Activated CD4-positive, alpha-beta T cell treated with anti-CD3 and anti-CD28 coated beads for 1 hour (primary cell): Measurements from ENCODE around the gene AXL.

Experiments
- DNase-seq: peaks from one replicate; pipeline ENCODE4 v3.0.0-alpha.2; 2020

AXL gene

DNA sequence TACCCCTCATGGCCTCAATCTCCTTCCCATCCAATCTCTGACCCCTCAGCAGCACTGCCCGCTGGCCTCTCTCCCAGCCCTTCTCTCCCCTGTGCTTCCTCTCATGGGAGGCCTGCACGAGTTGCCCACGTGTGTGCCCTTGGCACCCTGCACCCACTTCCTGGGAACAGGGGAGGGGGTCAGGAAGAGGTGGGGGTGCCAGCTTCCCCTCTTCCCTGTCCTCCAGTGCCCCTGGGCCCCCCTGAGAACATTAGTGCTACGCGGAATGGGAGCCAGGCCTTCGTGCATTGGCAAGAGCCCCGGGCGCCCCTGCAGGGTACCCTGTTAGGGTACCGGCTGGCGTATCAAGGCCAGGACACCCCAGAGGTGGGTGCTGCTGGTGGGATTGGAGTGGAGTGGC, 19.2 kb downstream of the AXL start:
- DNase-seq = no peak

DNA sequence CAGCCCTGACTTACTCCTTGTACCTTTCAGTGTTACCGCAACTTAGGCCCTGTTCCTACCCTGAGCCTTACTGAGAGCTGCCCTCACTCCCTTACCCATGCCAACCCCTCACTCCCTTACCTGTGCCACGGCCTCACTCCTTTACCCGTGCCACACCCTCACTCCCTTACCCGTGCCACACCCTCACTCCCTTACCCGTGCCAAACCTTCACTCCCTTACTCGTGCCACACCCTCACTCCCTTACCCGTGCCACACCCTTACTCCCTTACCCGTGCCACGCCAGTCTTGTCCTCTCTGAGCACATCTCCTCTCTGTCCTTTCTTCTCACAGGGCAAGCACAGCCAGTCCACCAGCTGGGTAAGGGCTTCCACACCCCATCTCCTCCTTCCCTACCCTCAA, 20.3 kb downstream of the AXL start:
- DNase-seq = no peak

DNA sequence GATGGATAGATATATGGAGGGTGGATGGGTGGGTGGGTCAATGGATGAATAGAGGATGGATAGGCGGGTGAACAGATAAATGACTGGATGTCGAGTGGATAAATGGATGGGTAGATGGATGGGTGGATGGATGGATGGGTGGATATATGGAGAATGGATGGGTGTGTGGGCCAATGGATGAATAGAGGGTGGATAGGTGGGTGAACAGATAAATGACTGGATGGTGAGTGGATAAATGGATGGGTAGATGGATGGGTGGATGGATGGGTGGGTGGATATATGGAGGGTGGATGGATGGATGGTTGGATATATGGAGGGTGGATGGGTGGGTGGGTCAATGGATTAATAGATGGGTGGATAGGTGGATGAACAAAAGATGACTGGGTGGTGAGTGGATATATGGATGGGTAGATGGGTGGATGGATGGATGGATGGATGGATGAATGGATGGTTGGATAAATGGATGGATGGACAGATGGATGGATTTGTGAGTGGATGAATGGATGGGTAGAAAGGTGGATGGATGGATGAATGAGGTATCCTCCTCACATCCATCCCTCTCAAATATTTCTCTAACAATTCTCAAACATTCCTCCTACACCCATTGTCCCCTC, 21.0 kb downstream of the AXL start:
- DNase-seq = no peak

DNA sequence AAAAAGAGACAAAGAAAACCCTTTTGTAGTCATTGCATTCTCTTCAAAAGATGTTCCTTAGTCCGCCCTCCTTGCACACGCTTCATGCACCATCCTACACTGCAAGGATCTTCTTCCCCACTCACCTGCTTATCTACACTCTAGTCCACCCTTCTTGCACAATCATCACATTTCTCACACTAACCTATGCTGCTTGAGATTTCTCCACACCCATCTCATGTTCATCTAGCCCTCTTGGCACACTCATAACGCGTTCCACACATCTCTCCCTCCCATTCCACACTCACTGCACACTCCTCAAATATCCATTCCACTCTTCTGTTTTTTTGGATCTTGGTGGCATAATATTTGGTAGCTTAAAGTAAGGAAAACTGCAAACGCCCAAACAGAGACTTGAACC, 22.8 kb downstream of the AXL start:
- DNase-seq = no peak

DNA sequence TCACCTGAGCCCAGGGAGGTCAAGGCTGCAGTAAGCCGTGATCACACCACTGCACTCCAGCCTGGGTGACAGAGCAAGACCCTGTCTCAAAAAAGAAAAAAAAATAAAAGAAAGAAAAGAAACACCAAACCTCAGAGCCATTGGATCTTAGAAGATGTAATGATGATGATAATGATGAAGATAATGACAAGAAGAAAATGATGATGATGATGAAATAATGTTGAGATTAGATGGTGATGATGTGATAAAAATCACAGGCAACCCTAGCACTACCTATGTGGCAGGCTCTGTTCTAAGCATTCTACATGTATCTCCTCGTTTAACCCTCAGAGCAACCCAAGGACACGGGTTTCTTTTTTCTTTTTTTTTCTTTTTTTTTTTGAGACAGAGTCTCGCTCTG, 25.1 kb downstream of the AXL start:
- no peak for DNase-seq

DNA sequence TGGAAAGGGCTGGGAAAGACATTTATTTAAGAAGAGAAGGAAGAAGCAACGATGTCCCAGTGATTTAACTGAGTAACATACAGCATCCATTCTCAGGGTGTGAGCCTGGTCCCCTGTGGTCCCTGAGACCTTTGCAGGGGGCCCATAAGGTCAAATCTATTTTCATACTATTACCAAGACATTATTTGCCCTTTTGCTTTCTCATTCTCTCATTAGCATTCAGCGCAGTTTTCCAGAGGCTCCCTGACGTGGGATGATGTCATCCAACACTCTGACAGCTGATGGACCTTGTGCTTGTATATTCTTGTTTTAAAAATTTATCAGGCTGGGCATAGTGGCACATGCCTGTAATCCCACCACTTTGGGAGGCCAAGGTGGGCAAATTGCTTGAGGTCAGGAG, 26.8 kb downstream of the AXL start:
- no peak for DNase-seq

DNA sequence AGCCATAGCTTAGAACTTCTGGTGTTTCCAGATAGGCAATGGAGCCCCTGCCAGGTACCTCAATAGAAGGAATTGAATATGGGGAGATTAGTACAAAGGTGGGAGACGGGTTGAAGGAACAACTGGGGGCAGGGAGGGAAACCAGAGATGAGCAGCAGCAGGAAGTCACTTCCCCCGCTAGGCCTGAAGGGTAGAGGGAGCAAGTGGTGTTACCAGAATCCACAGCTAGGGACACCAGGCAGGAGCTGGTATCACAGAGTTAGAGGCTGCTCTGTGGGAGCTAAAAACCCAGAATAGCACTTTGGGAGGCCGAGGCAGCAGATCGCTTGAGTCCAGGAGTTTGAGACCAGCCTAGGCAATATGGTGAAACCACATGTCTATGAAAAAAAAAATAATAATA, 29.9 kb downstream of the AXL start:
- no peak for DNase-seq

DNA sequence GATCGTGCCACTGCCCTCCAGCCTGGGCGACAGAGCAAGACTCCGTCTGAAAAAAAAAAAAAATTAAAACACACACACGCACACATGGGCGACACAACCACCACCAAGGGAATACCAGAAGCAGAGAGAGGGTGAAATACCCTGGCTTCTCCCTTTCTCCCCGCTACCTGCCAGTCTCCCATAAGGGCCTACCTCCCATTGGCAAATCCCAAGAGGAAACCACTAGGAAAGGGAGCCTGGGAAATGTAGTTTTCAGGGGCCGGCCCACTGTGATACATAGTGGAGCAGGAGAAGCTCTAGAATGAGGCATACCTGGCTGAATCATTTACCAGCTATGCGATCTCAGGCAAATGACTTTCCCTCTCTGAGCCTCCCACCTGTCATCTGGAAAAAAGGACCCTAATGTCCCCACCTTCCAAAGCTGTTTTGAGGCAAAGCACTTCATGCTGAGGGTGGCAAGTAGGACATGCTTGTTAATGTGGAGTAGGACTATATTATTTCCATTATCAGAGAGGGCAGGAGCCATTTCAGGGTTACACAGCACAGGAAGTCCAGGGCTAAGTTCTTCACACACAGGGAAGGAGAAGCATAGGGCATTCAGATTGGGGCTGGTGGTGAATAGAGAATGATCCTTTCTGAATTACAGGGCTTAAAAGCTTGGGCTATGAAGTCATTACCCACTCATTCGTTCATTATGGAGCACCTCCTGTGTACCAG, 30.8 kb downstream of the AXL start:
- no peak for DNase-seq

DNA sequence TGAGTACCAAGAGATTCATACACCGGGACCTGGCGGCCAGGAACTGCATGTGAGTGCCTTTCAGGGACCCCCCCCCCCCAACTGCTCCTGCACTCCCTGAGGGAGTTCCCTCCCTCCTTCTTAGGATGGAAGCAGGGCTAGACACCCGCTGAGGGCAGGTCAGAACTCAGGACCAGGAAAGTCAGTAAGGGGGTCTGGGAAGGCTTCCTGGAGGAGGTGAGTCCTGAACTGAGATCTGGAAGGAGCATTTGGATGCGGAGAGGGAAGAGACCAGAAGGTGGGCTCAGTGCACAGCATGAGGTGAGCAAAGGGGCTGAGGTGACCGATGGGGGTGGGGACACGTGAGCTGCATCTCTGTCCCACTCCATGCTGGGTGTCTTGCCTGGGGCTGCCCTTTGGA, 34.6 kb downstream of the AXL start:
- no peak for DNase-seq

DNA sequence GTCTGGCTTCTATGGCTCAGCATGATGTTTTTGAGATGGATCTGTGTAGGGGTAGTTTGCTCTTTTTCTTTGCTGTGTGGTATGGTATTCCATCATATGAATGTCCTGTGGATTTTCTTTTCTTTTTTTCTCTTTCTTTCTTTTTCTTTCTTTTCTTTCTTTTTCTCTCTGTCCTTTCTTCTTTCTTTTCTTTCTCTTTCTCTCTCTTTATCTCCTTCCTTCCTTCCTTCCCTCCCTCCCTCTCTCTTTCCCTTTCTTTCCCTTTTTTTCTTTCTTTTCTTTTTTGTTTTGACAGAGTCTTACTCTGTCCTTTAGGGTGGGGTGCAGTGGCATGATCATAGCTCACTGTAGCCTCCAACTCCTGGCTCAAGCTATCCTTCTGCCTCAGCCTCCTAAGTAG, 36.1 kb downstream of the AXL start:
- DNase-seq = no peak

DNA sequence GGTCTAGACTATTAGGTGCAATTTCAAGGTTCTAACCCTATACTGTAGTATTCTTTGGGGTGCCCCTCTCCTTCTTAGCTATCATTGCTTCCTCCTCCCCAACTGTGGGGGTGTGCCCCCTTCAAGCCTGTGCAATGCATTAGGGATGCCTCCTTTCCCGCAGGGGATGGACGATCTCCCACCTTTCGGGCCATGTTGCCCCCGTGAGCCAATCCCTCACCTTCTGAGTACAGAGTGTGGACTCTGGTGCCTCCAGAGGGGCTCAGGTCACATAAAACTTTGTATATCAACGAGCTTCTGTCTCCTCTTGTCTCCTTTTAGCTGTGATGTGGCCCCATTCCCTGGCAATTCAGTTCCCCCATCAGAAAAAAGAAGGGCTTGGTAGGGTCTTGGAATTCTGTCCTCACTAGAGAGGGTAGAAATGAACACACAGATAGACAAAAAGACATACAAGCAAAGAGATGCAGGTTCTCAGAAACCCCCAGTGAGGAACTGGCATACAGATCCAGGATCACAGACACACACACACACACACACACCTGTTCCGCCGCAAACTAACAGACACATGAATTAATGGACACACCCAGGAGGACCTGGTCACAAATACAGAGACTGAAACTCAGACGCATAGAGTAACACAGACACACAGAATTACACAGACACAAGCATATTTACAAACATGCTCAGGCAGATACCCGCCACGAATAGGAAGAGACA, 42.6 kb downstream of the AXL start:
- DNase-seq = no peak

DNA sequence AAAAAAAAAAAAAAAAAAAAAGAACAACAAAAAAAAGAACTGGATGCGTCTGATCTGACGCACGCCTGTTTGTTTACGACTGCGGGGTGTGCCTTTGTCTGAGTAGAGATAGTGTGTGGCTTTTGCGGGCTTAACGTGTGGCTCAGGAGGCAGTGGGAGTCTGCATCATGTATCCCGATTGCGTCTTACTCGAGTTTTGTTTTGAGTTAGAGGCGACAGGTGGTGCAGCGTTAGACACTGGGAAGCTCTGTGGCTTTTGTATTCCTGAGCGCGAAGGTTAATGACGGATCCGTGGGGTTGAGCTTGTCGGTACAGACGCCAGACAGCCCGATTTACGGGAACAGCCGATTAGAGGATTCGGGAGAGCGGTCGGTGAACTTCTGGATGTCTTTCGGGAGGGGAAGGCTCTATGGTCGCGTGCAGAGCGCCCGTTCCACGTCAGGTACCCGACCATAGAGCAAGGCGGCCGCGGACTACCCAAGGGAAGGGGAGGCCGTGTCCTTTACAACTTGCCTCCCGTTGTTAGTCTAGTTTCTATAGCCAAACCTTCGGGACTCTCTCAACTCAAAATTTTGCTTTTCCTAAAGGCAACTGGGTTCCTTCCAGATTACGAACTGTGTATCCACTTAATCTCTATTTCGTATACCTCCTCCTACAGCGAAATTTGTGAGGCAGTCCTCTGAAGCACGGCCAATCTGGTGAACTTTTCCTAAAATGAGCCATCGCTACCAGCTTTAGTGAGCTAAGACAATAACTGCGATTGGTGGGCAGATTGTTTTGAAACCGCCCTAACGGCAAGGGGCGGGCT, 44.2 kb downstream of the AXL start:
- peak; percentile 66 for DNase-seq

DNA sequence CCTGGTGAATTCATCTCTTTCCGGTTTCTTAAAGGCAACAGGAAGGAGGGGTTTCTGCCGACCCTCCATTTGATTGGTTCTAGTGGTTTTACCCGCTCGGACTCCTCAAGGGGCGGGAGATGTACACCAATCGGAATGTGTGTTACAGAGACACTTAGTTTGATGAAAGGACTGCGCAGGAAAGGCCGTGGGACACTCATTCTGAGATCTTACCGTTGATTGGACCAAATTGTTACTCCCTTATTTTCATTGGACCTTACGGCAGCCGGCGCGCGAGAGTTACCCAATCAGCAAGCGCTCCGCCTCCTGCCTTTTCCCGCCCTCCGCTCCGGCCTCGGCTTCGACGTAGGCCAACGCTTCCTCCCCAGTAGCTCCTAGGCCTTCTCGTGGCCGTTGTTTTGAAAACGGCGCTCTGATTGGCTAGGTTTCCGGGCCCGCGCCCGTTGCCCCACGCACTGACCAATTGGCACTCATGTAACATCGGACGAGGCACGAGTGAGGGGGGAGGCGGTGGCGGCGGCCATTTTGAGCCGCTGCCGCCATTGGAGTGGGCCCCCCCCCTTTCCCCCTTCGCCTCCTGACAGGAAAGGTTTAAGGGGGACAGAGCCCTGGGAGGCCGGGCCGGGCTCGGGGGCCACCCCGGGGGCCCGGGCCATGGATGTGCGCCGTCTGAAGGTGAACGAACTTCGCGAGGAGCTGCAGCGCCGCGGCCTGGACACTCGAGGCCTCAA, 45.0 kb downstream of the AXL start, which contains the start of gene HNRNPUL1:
TSS of gene HNRNPUL1 (plus strand) at position 523 of the 731 bp plus-strand sequence. CDS start at position 655, 132 bp downstream.
- peak; percentile 99 for DNase-seq

DNA sequence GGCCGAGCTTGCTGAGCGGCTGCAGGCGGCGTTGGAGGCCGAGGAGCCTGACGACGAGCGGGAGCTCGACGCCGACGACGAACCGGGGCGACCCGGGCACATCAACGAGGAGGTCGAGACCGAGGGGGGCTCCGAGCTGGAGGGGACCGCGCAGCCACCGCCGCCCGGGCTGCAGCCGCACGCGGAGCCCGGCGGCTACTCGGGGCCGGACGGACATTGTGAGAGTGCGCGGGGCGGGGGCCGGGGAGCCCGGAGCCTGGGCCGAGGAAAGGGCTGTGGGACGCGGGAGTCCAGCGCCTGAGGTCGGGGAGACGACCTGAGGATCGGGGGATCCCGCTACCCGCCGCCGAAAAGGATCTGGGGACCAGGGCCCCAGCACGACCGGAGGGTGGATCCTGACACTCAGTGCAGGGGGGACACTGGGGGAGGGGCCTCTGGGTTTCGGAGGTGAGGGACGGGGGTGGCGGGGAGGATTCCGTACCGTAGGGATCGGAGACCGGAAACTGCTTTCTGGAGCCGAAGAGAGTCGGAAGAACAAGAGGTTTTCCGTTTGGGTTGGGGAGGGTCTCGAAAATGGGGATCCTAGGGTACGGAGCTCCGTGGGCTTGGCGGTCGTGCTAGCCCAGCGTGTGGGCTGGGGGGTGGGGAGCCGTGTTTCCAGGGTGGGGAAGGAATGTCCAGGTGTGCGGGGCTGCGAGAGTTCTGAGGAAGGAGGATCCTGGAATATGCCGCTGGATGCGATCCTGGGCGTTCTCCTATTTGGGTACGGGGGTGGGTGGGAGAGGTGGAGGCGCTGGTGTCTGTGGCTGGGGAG, 45.8 kb downstream of the AXL start:
- DNase-seq = peak; percentile 30

DNA sequence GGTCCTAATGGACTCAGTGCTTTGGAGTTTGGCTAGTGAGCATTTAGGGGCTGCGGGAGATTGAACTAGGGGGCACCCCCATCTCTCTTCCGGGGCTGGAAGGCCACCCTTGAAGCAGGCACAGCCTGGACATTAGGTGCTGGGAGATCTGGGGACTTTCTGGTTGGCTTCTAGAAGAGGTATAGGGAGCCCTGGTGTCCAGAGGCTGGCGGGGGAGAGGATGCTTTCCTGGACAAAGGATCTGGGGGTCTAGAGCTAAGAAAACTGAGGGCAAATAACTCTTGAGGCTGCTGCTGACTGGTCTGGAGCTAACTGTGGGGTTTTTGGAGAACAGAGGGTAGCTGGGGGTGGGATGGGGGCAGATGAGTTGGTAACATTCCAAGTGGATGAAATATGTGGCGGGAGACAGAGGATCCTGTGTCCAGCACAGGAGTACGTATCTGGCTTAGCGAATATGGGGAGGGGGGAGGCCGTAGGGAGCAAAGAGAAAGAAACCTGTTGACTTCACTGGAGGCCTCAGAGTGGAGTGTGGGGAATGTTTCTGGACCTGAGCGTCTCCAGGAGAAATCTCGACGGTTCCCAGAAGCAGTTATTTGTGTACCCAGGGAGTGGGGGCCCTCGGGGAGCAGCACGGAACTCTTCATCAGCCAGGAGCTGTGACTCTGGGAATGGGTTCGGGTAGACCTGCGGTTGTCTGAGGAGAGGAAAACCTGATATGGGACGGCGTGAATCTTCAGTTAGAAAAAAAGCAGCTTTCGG, 46.6 kb downstream of the AXL start:
- DNase-seq = no peak

DNA sequence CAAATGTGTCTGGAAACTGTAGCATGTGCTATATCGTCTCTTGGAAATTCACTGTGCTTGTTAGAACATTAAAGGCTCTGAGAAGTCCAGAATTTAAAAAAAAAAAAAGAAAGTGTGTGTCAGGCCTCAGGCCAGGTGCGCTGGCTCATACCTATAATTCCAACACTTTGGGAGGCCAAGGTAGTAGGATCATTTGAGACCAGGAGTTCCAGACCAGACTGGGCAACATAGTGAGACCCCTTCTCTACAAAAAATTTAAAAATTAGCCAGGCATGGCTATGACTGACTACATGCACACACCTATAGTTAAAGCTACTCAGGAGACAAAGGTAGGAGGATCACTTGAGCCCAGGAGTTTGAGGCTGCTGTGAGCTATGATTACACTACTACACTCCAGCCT, 50.0 kb downstream of the AXL start:
- DNase-seq = no peak

DNA sequence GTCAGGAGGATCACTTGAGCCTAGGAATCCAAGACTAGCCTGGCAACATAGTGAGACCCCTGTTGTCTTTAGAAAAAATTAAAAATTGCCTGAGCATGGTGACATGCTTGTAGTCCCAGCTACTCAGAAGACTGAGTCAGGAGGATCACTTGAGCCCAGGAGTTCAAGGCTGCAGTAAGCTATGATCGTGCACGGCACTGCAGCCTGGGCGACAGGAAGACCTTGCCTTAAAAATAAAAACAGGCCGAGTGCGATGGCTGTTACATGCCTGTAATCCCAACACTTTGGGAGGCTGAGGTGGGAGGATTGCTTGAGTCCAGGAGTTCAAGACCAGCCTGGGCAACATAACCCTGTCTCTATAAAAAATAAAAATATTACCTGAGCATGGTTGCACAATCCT, 50.5 kb downstream of the AXL start:
- DNase-seq = no peak

DNA sequence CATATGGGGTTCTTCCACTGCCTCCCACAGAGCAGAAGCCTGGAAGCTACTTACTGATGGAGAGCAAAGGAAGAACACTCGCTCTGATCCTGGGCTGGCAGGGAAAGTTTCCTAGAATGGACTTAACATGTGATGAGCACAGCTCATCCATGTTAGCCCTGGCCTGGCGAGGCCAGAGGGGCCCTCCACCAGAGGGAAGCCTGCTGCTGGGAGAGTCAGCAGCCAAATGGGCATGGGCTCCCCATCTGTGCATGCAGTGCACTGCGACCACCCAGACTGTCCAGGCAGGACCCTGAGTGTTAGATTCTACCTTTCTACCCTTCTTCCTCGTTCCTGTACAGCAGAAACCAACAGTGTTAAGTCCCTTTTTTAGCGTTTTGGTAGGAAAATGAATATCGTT, 54.1 kb downstream of the AXL start:
- no peak for DNase-seq

DNA sequence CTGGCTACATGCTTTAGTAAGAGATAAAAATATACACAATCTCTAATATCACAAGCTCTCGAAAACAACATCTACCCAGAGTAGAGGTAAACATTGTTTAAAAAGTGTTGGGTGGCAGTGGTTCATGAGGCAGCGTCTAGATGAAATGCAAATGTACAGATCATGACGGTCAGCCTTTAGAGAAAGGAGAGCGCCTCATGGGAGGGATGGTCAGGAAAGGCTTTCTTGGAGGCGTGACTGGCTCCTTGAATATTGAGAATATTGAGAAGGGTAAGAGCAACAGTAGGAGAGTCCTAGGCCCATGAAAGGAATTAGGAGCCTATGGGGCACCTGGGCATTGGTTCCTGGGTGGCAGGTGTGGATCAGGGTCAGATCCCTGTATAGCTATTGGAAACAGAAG, 55.8 kb downstream of the AXL start:
- no peak for DNase-seq

DNA sequence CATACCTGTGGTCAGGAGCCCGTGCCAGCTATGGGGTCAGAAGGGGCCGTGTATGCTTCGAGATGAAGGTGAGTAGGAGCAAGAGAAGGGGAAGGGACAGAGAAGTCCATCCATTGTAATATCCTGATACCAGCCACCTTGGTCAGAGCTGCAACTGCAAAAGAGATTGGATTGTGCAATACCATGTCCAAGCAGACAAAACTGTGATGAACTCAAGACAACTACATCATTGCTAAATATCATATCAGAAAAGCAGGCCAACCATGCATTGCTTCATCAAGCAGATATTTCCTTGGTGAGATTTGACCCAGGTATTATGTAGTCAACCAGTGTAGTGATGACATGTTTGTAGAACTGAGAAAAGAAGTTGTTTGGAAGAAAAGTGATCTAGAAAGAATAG, 57.2 kb downstream of the AXL start:
- no peak for DNase-seq

DNA sequence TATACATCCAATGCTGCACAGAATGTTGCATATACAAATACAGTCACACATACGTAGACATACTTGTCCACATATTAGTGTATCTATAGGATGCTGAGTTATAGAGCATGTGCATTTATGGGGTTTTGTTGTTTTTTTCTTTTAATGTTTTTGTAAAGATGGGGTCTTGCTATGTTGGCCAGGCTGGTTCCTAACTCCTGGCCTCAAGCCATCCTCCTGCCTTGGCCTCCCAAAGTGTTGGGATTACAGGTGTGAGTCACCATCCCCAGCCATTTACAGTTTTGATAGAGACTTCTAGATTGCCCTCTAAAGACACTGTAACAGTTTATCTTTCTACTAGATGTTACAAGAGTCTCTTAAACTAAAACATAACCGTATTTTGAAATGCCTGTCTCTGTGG, 59.5 kb downstream of the AXL start:
- DNase-seq = no peak
